GM23338 (cell line): ENCODE measurements around the gene ZNF536. TPM values are rescaled to one million over a fixed set of nuclear protein-coding genes. Genes with fewer than 3 reads are reported as not detected.

Experiments used
- ATAC-seq: fragments of 200-7000 bp; cut with Tn5 transposase; 3 replicates; pipeline ENCODE4 v1.9.1; 2020
- DNase-seq: peaks from one replicate; pipeline ENCODE4 v3.0.0-alpha.2; 2015; ENCODE audit warnings: low spot score
- H2AFZ ChIP-seq: fragments of 200-600 bp; sonication (generic); 2 replicates; pipeline ENCODE4 v1.8.0; 2016; ENCODE audit warnings: antibody characterized with exemption, mild to moderate bottlenecking, moderate library complexity
- H3F3A ChIP-seq: fragments of 200-600 bp; sonication (generic); replicated peaks from 2 replicates; pipeline ENCODE4 v1.8.0; 2017; ENCODE audit warnings: antibody characterized with exemption, mixed run types, low read depth
- H3K27ac ChIP-seq: fragments of 200-600 bp; sonication (generic); 2 replicates; pipeline ENCODE4 v1.6.1; 2016; ENCODE audit warnings: low read depth
- H3K27me3 ChIP-seq: fragments of 200-600 bp; sonication (generic); 2 replicates; pipeline ENCODE4 v1.8.0; 2016; ENCODE audit warnings: mild to moderate bottlenecking, mixed run types, moderate library complexity; ENCODE audit not compliant: insufficient read depth
- H3K36me3 ChIP-seq: fragments of 200-600 bp; sonication (generic); 2 replicates; pipeline ENCODE4 v1.8.0; 2016; ENCODE audit warnings: mild to moderate bottlenecking; ENCODE audit not compliant: insufficient read depth
- H3K4me1 ChIP-seq: fragments of 200-600 bp; sonication (generic); 2 replicates; pipeline ENCODE4 v1.8.0; 2016; ENCODE audit warnings: mild to moderate bottlenecking, moderate library complexity; ENCODE audit not compliant: insufficient read depth
- H3K4me2 ChIP-seq: fragments of 200-600 bp; sonication (generic); 2 replicates; pipeline ENCODE4 v1.7.1; 2017; ENCODE audit warnings: mixed run types
- H3K4me3 ChIP-seq: fragments of 200-600 bp; sonication (generic); 2 replicates; pipeline ENCODE4 v1.6.1; 2016; ENCODE audit warnings: mixed run types
- H3K79me2 ChIP-seq: fragments of 200-600 bp; sonication (generic); replicated peaks from 2 replicates; pipeline ENCODE4 v1.8.0; 2017; ENCODE audit warnings: mild to moderate bottlenecking; ENCODE audit not compliant: insufficient read depth
- H3K9me2 ChIP-seq: fragments of 200-600 bp; sonication (generic); 2 replicates; pipeline ENCODE4 v1.8.0; 2017; ENCODE audit not compliant: insufficient read depth
- H4K20me1 ChIP-seq: fragments of 200-600 bp; sonication (generic); replicated peaks from 2 replicates; pipeline ENCODE4 v1.8.0; 2017; ENCODE audit warnings: mild to moderate bottlenecking; ENCODE audit not compliant: insufficient read depth
- H3K27ac Mint-ChIP-seq: 2 replicates; pipeline ENCODE4 v1.8.0; 2020; ENCODE audit warnings: inconsistent platforms, mild to moderate bottlenecking, moderate library complexity, mixed read lengths
- H3K27me3 Mint-ChIP-seq: 3 replicates; pipeline ENCODE4 v1.8.0; 2022; ENCODE audit warnings: low read depth, mild to moderate bottlenecking, moderate library complexity, mixed read lengths, inconsistent platforms; ENCODE audit not compliant: insufficient read depth, poor library complexity
- H3K36me3 Mint-ChIP-seq: 3 replicates; pipeline ENCODE4 v1.8.0; 2021; ENCODE audit warnings: low read depth, mild to moderate bottlenecking, inconsistent platforms, moderate library complexity, mixed read lengths
- H3K4me1 Mint-ChIP-seq: 3 replicates; pipeline ENCODE4 v1.8.0; 2020; ENCODE audit warnings: mild to moderate bottlenecking, inconsistent platforms, mixed read lengths
- H3K4me3 Mint-ChIP-seq: 3 replicates; pipeline ENCODE4 v1.8.0; 2021; ENCODE audit warnings: moderate library complexity, mild to moderate bottlenecking, inconsistent platforms, mixed read lengths
- H3K9me3 Mint-ChIP-seq: 3 replicates; pipeline ENCODE4 v1.8.0; 2020; ENCODE audit warnings: moderate library complexity, mild to moderate bottlenecking, inconsistent platforms, mixed read lengths
- CREB1 ChIP-seq: fragments of 250-450 bp; sonication (Bioruptor Pico); IDR thresholded peaks from 2 replicates; pipeline ENCODE4 v1.5.0; 2020; ENCODE audit warnings: low read depth, mild to moderate bottlenecking, moderate library complexity
- ETS1 ChIP-seq: IDR thresholded peaks from 2 replicates; pipeline ENCODE4 v1.6.1; 2016; ENCODE audit warnings: antibody characterized with exemption
- EZH2 ChIP-seq: fragments of 200-600 bp; sonication (generic); IDR thresholded peaks from one replicate; pipeline ENCODE4 v1.8.0; 2017; ENCODE audit warnings: antibody characterized with exemption, mild to moderate bottlenecking, low read depth; ENCODE audit not compliant: unreplicated experiment
- EZH2phosphoT487 ChIP-seq: fragments of 200-600 bp; sonication (generic); IDR thresholded peaks from one replicate; pipeline ENCODE4 v1.8.1; 2018; ENCODE audit warnings: antibody characterized with exemption; ENCODE audit not compliant: unreplicated experiment
- REST ChIP-seq: IDR thresholded peaks from one replicate; pipeline ENCODE4 v1.6.1; 2018; ENCODE audit warnings: antibody characterized with exemption; ENCODE audit not compliant: unreplicated experiment
- STAT1 ChIP-seq: IDR thresholded peaks from one replicate; pipeline ENCODE4 v1.6.1; 2016; ENCODE audit warnings: antibody characterized with exemption; ENCODE audit not compliant: unreplicated experiment
- ZNF331 ChIP-seq: fragments of 250-450 bp; sonication (Bioruptor Pico); IDR thresholded peaks from 2 replicates; pipeline ENCODE4 v1.5.0; 2020; ENCODE audit warnings: low read depth, mild to moderate bottlenecking, moderate library complexity
- ZNF462 ChIP-seq: fragments of 250-450 bp; sonication (Bioruptor Pico); IDR thresholded peaks from 2 replicates; pipeline ENCODE4 v1.5.0; 2020; ENCODE audit warnings: mild to moderate bottlenecking, moderate library complexity
- polyA plus RNA-seq: library from polyadenylated mRNA; unstranded; fragments of >200 nt; fragmentation: Nextera tagmentation; extraction: Ambion mirVana; gene quantifications from 2 replicates; pipeline ENCODE4 v1.2.1, GENCODE V29; 2016
- total RNA-seq: library from RNA; depleted of rRNA; stranded (reverse); fragments of >200 nt; shearing (Covaris generic); gene quantifications from 2 replicates; pipeline ENCODE4 v1.2.3, GENCODE V29; 2014
- TF ChIP-seq, protein P1 (sequence below), 2 experiments: fragments of 200-600 bp in 1 of 2; sonication (generic) in 1 of 2; conservative IDR thresholded peaks; 2 replicates each; pipeline versions ENCODE4 v1.5.1 to v1.6.1; 2016 to 2017; ENCODE audit warnings: antibody characterized with exemption in 2 of 2, low read depth in 2 of 2, mild to moderate bottlenecking in 2 of 2, moderate library complexity in 1 of 2

Gene ZNF536
- total and polyA plus RNA-seq, 2 experiments from 2014 or later: 0.07 TPM; not detected in 1

DNA sequence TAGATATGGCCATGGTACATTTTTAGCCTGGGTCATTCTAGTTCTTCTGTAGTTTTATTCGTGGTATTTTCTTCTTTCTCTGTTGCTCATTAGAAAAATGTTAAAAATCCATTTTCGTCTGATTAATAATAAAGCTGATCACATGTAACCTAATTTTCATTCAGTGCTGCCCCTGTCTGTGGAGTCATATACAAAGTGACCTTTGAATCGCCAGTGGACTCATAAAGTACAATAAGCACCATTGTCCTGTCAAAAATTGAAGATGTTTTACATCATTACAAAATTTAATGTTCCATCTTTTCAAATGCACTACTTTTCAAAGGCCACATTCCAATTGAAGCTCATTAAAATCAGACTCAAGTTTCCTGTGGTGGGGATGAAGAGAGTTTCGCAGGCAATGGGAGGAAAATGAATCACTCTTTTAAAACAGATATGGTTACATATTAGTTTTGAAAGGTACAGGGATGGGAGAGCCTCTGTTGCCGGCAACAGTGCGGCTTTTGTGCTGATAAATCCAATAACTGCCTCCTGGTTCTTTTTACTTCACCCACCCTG is 205.4 kb downstream of the ZNF536 start:
- Mint-ChIP-seq H3K27ac (no peak overlapping the region), H3K27me3 (no peaks in the 10 kb centered on the region)

More for the DNA sequence above, 205.4 kb downstream of the ZNF536 start:
- Histone ChIP-seq H3K9me2 (peaks cover 15% of the 10 kb centered on the region; the same call in 1 of the 2 replicates), H3K4me1 (0 out of 2 replicates have a peak, but pooled peaks cover 4% of the 10 kb centered on the region), H2AFZ (peak overlapping the region; percentile 63; the same call in 1 of the 2 replicates), H3K4me2 (no peak overlapping the region), H3K36me3 (no peaks in the 10 kb centered on the region), H3K4me3 (no peak overlapping the region), H3K27me3 (no peaks in the 10 kb centered on the region), H3K79me2 (no peaks in the 10 kb centered on the region), H4K20me1 (no peaks in the 10 kb centered on the region), H3K27ac (no peak overlapping the region), H3F3A (no peaks in the 10 kb centered on the region)
- DNase-seq (no peak), ATAC-seq (no peak)
- H3K4me1 Mint-ChIP-seq: peaks cover 14% of the 10 kb centered on the region
- H3K36me3 Mint-ChIP-seq: no peaks in the 10 kb centered on the region
- TF ChIP-seq CREB1 (CRISPR knock-in tag) (no peak), EZH2phosphoT487 (no peak), EZH2 (no peak), REST (no peak), ZNF462 (CRISPR knock-in tag) (no peak), ETS1 (no peak), ZNF331 (no peak), STAT1 (no peak)
- TF ChIP-seq, protein P1, sequence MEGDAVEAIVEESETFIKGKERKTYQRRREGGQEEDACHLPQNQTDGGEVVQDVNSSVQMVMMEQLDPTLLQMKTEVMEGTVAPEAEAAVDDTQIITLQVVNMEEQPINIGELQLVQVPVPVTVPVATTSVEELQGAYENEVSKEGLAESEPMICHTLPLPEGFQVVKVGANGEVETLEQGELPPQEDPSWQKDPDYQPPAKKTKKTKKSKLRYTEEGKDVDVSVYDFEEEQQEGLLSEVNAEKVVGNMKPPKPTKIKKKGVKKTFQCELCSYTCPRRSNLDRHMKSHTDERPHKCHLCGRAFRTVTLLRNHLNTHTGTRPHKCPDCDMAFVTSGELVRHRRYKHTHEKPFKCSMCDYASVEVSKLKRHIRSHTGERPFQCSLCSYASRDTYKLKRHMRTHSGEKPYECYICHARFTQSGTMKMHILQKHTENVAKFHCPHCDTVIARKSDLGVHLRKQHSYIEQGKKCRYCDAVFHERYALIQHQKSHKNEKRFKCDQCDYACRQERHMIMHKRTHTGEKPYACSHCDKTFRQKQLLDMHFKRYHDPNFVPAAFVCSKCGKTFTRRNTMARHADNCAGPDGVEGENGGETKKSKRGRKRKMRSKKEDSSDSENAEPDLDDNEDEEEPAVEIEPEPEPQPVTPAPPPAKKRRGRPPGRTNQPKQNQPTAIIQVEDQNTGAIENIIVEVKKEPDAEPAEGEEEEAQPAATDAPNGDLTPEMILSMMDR (conservative IDR thresholded peaks at IDR 0.05; ENCODE audit: low read depth in 2 of 2): no peak
- H3K9me3 Mint-ChIP-seq: no peaks in the 10 kb centered on the region; the same call in 2 of the 3 replicates
- no peak overlapping the region for H3K4me3 Mint-ChIP-seq
